GM19328 (cell line): ENCODE results near the gene ART5.
"Not testable (repeated sequence)": the region's sequence is repeated elsewhere in the genome, so short reads cannot be mapped to it uniquely, and the experiment has no call there.

ENCODE experiments used
- ATAC-seq: cut with Tn5 transposase; IDR thresholded peaks from one replicate; pipeline ENCODE4 v1.9.1; 2021; ENCODE audit warnings: mild to moderate bottlenecking, moderate library complexity; ENCODE audit not compliant: unreplicated experiment

ART5 gene

GRCh38 chr11:3623767-3624458, 17.9 kb downstream of the ART5 start:
- no peak for ATAC-seq

GRCh38 chr11:3623121-3623520, 18.7 kb downstream of the ART5 start:
- no peak for ATAC-seq

- no peak for ATAC-seq
These were observed 19.3 kb downstream of the ART5 start for GRCh38 chr11:3622521-3622920.

GRCh38 chr11:3617990-3618389, 23.8 kb downstream of the ART5 start:
- no peak for ATAC-seq

- ATAC-seq = no peak
These were observed 24.9 kb downstream of the ART5 start for GRCh38 chr11:3616721-3617460.

- no peak for ATAC-seq
These were observed 25.8 kb downstream of the ART5 start for GRCh38 chr11:3615998-3616397.

GRCh38 chr11:3614742-3615171, 27.0 kb downstream of the ART5 start:
- no peak for ATAC-seq

- ATAC-seq = no peak
These were observed 27.6 kb downstream of the ART5 start for GRCh38 chr11:3613998-3614741.

GRCh38 chr11:3611976-3612678, 29.7 kb downstream of the ART5 start:
- ATAC-seq = no peak

- no peak for ATAC-seq
These were observed 30.9 kb downstream of the ART5 start for GRCh38 chr11:3610846-3611245.

- ATAC-seq = no peak
These were observed 32.2 kb downstream of the ART5 start for GRCh38 chr11:3609416-3610265.

GRCh38 chr11:3605771-3606203, 36.0 kb downstream of the ART5 start:
- no peak for ATAC-seq

GRCh38 chr11:3605283-3605662, 36.5 kb downstream of the ART5 start:
- ATAC-seq = no peak

GRCh38 chr11:3604167-3604566, 37.6 kb downstream of the ART5 start:
- no peak for ATAC-seq

- not testable (repeated sequence) for ATAC-seq
These were observed 41.6 kb downstream of the ART5 start for GRCh38 chr11:3600201-3600600.

- not testable (repeated sequence) for ATAC-seq
These were observed 44.0 kb downstream of the ART5 start for GRCh38 chr11:3597743-3598142.

- ATAC-seq = not testable (repeated sequence)
These were observed 50.5 kb downstream of the ART5 start for GRCh38 chr11:3591326-3591725.

GRCh38 chr11:3590193-3590592, 51.6 kb downstream of the ART5 start:
- ATAC-seq = not testable (repeated sequence)

- not testable (repeated sequence) for ATAC-seq
These were observed 53.0 kb downstream of the ART5 start for GRCh38 chr11:3588776-3589175.
